ENCODE measurements around the gene DVL3. TPM values are rescaled to one million over a fixed set of nuclear protein-coding genes. Genes with fewer than 3 reads are reported as not detected.

DVL3 gene
- total and polyA plus RNA-seq, 9 donors: 30.2 to 93.8 (median 71.1) TPM

DNA sequence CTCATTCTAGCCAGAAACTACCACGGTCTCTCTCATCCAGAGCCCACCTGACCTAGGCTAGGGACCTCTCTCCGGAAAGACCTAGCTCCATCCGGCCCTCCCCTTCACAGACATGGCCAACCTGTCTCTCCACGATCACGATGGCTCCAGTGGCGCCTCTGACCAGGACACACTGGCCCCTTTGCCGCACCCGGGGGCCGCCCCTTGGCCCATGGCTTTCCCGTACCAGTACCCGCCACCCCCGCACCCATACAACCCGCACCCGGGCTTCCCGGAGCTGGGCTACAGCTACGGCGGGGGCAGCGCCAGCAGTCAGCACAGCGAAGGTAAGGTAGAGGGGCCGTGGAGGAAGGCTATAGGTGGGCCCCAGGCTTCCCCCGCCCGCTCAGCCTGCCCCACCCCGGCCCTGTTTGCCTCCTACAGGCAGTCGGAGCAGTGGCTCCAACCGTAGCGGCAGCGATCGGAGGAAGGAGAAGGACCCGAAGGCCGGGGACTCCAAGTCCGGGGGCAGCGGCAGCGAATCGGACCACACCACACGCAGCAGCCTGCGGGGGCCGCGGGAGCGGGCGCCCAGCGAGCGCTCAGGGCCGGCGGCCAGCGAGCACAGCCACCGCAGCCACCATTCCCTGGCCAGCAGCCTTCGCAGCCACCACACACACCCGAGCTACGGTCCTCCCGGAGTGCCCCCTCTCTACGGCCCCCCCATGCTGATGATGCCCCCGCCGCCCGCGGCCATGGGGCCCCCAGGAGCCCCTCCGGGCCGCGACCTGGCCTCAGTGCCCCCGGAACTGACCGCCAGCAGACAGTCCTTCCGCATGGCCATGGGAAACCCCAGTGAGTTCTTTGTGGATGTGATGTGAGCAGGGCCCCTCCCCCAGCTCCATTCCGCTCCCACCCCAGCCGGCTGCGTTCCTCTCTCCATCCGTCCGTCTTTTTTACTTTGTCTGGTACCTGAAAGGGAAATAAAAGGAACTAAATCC is 15.0 kb downstream of the DVL3 start:
- no peak overlapping the region for H3K27ac ChIP-seq
- no peaks in the 10 kb centered on the region for H3K27me3 ChIP-seq
- 85 to 88% (median 86%) methylated on average over 57 to 66 of the region's 66 CpGs for WGBS, 3 donors
- no peak for DNase-seq
- H3K4me1 ChIP-seq (ENCODE audit: insufficient read depth): peaks cover 2% of the 10 kb centered on the region
- no peak overlapping the region for H3K4me3 ChIP-seq
- TF ChIP-seq EP300 (IDR thresholded peaks at IDR 0.05) (no peak), POLR2A (IDR thresholded peaks at IDR 0.05) (no peak)
- TF ChIP-seq, protein P1, sequence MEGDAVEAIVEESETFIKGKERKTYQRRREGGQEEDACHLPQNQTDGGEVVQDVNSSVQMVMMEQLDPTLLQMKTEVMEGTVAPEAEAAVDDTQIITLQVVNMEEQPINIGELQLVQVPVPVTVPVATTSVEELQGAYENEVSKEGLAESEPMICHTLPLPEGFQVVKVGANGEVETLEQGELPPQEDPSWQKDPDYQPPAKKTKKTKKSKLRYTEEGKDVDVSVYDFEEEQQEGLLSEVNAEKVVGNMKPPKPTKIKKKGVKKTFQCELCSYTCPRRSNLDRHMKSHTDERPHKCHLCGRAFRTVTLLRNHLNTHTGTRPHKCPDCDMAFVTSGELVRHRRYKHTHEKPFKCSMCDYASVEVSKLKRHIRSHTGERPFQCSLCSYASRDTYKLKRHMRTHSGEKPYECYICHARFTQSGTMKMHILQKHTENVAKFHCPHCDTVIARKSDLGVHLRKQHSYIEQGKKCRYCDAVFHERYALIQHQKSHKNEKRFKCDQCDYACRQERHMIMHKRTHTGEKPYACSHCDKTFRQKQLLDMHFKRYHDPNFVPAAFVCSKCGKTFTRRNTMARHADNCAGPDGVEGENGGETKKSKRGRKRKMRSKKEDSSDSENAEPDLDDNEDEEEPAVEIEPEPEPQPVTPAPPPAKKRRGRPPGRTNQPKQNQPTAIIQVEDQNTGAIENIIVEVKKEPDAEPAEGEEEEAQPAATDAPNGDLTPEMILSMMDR (IDR thresholded peaks at IDR 0.05): no peak
- intact Hi-C loops (cut with DNase I): no loop called here
- H3K36me3 ChIP-seq: no peaks in the 10 kb centered on the region
- H3K9me3 ChIP-seq: no peaks in the 10 kb centered on the region

DNA sequence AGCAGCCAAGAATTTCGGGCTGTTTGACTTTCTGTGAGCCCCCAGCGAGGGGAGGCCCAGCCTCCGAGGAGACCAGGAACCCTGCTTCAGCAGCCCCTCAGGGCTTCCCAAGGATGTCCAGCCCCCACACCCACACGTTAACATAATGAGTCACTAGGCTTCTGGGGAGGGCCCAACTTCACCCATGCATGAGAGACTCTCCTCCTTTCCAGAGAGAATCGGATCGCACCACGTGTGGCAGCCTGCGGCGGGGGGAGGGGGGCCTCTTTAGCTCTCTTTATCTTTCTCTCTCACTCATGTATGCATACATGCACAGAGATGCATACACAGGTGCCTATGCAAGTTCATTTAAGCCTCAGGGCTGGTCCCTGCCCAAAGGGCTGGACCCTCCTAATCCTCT is 16.4 kb downstream of the DVL3 start:
- no peaks in the 10 kb centered on the region for H3K27me3 ChIP-seq
- intact Hi-C loops (cut with DNase I): no loop called here
- H3K9me3 ChIP-seq: no peaks in the 10 kb centered on the region
- H3K4me3 ChIP-seq: no peak overlapping the region
- H3K4me1 ChIP-seq (ENCODE audit: insufficient read depth): peaks cover 5% of the 10 kb centered on the region
- H3K36me3 ChIP-seq: no peaks in the 10 kb centered on the region
- DNase-seq: peak in 1 of 5 donors; percentile 24
- TF ChIP-seq, protein P1 (IDR thresholded peaks at IDR 0.05): no peak
- TF ChIP-seq EP300 (IDR thresholded peaks at IDR 0.05): no peak
- no peak for TF ChIP-seq POLR2A (IDR thresholded peaks at IDR 0.05)
- H3K27ac ChIP-seq: no peak overlapping the region
- 64 to 70% (median 66%) methylated on average over 9 of the region's 9 CpGs for WGBS, 3 donors

DNA sequence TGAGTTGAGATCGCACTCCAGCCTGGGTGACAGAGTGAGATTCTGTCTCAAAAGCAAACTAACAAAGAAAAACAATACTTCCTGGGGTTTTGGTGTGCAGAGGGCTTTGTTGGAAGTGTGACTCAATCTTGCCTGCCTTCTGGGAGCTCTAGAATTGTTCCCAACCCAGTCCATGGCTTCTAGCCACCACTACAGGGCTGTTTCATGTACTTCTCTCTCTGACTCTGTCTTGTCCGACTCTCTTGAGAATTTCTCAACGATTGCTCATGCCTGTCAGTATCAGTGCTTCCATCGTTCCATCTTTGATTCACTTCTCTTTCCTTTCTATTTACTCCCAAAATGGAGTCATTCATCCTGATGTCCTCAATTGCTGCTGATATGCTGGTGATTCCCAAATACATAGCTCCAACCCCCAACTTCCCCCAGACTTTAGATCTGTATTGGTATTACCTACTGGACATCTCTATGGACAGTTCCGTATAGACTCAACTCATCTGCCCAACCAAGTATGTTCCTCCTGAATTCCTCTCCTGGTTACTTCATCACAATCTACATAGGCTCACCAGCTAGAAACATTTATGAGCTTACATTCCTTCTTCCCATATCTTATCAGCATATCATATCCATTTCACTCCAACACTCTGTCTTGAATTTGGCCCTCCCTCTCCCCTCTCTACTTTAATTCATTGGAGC is 17.6 kb downstream of the DVL3 start:
- 71 to 79% (median 77%) methylated on average over 5 of the region's 5 CpGs for WGBS, 3 donors
- H3K4me1 ChIP-seq (ENCODE audit: insufficient read depth): peaks cover 7% of the 10 kb centered on the region
- no peak for DNase-seq
- H3K9me3 ChIP-seq: no peaks in the 10 kb centered on the region
- no peak overlapping the region for H3K27ac ChIP-seq
- no peaks in the 10 kb centered on the region for H3K27me3 ChIP-seq
- H3K4me3 ChIP-seq: no peak overlapping the region
- intact Hi-C loops (cut with DNase I): no loop called here
- H3K36me3 ChIP-seq: no peaks in the 10 kb centered on the region
- TF ChIP-seq EP300 (IDR thresholded peaks at IDR 0.05): no peak
- TF ChIP-seq POLR2A (IDR thresholded peaks at IDR 0.05): no peak
- TF ChIP-seq, protein P1 (IDR thresholded peaks at IDR 0.05): no peak

DNA sequence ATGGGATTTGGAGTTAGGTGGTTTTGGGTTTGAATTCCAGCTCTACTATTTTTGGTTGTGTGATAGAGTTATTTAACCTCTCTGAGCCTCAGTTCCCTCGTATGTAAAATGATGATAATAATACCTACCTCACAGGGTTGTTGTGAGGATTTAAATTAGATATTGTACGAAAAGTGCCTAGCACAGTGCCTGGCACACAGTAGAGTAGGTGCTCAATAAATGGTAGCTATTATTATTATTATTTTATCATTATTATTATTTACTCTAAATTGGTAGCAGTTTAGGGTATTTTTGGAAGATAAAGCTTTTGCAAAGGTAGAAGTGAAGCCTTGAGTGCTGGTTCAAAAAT is 18.2 kb downstream of the DVL3 start:
- H3K27me3 ChIP-seq: no peaks in the 10 kb centered on the region
- WGBS, 3 donors: 81 to 85% (median 82%) methylated on average over 2 of the region's 2 CpGs
- H3K36me3 ChIP-seq: no peaks in the 10 kb centered on the region
- TF ChIP-seq POLR2A (IDR thresholded peaks at IDR 0.05) (no peak), EP300 (IDR thresholded peaks at IDR 0.05) (no peak)
- TF ChIP-seq, protein P1 (IDR thresholded peaks at IDR 0.05): no peak
- H3K27ac ChIP-seq: no peak overlapping the region
- H3K4me1 ChIP-seq (ENCODE audit: insufficient read depth): peaks cover 7% of the 10 kb centered on the region
- no peaks in the 10 kb centered on the region for H3K9me3 ChIP-seq
- no peak overlapping the region for H3K4me3 ChIP-seq
- intact Hi-C loops (cut with DNase I): no loop called here
- DNase-seq: no peak
